ENCODE data around the gene TRIO.

The TRIO gene

DNA sequence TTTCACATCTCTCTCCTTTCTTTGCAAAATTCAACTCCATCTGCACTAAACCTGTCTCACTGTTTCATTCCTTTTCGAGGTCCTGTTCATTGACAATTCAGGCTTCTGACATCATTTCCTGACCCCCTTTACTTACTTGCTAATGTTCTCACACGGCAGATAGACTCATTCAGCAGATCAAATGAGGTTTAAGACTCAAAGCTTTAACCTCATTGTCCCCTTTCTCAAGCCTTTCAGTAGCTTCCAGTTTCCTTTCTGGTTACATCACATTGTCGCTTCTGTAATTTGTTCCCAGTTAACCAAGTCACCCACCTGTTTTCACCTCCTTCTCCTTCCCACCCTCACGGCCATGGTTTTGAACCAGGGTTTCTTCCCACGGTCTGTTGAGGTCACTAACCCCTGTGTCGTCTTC, 295.1 kb downstream of the TRIO start:
- no peak for DNase-seq (ENCODE audit: low spot score)

DNA sequence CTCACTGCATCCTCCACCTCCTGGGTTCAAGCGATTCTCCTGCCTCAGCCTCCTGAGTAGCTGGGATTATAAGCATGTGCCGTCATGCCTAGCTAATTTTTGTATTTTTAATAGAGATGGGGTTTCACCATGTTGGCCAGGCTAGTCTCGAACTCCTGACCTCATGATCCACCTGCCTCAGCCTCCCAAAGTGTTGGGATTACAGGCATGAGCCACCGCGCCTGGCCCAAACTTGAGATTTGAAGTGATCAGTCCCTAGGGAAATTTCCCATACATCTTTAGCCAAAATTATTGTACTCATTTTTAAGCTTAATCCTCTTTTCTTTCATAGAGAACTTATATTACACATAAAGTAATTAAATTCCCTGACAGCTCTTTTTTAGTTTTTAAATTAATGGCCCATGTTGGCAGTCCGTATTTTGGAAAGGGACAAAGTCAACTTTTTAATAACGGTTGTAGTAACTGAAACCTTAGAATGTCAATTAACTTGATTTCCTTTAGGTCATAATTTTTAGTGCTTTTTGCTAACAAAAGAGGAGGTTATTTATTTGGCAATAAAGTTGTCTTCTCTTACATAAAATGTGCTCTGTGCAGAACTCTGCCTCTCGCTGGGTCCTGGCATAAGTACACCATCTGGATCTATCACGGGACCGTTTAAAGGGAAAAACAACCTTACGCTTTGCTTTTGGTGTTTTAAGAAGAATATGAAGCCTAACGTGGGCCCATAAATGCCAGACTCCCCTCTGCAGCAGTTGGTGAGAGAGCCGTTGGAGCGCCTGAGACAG, 296.1 kb downstream of the TRIO start:
- no peak for DNase-seq (ENCODE audit: low spot score)

GRCh38 chr5:14440223-14440581, 297.1 kb downstream of the TRIO start:
- no peak for DNase-seq (ENCODE audit: low spot score)

DNA sequence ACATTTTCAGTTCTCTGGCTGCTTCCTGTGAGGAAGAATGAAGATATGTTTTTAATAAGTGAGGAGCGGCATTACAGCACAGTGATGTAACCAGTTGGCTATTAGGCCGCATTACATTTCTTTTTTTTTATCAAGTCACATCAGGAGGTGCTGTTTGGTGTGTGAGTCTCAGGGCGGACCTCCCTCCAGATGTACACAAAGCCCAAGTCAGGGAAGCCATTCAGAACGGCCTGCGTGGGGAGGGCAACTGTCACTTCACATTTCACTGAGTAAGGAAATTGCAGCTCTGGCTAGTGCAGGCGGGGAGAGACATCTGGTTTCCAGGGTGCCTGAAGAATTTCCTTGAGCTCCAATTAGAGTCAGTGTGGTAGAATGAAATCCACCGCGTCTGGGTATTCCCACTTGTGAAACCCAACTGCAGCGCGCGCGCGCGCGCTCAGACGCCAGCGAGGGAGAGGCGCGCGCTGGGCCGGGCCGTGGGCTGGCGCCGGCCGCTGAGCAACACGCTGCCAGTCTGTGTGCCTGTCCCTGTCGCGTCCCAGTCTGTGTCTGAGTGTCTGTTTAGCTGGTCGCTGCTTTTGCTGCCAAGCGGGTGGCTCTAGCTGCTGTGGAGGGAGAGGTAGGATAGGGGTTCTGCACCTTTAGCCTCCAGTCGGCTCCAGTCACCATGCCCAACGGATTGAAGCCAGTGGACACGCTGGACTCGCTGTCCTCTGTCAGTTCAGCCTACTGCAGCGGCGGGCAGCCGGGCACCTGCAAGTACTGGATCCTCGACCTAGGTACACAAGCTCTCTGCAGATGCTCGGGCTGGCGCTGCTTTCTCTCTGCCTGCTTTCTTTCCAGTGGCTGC, 297.7 kb downstream of the TRIO start:
- peak; percentile 69 for DNase-seq (ENCODE audit: low spot score)

- no peak for DNase-seq (ENCODE audit: low spot score)
Observed at GRCh38 chr5:14441641-14442040, 298.5 kb downstream of the TRIO start.

GRCh38 chr5:14442536-14442935, 299.4 kb downstream of the TRIO start:
- no peak for DNase-seq (ENCODE audit: low spot score)

DNA sequence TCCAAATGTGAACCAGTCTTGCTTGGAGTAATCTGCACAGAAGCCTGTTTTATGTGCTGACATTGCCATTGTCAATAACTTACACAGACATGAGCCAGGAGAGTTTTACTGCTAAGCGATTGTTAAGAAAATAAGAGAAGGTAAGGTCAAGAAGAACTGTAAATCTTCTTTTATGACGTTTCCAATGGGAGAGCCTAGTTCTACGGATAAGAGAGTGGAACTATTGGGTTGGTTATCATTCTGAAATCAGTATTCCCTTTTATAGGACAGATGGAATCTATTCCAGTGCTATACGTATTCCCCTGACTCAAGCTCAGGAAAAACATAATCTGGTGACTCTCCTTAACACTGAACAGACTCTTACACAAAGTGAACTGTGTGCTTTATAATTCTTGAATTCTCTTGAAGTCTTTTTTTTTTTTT, 300.5 kb downstream of the TRIO start:
- no peak for DNase-seq (ENCODE audit: low spot score)

GRCh38 chr5:14444161-14444560, 301.0 kb downstream of the TRIO start:
- no peak for DNase-seq (ENCODE audit: low spot score)

- DNase-seq (ENCODE audit: low spot score): no peak
Observed at GRCh38 chr5:14445013-14445412, 301.9 kb downstream of the TRIO start.

DNA sequence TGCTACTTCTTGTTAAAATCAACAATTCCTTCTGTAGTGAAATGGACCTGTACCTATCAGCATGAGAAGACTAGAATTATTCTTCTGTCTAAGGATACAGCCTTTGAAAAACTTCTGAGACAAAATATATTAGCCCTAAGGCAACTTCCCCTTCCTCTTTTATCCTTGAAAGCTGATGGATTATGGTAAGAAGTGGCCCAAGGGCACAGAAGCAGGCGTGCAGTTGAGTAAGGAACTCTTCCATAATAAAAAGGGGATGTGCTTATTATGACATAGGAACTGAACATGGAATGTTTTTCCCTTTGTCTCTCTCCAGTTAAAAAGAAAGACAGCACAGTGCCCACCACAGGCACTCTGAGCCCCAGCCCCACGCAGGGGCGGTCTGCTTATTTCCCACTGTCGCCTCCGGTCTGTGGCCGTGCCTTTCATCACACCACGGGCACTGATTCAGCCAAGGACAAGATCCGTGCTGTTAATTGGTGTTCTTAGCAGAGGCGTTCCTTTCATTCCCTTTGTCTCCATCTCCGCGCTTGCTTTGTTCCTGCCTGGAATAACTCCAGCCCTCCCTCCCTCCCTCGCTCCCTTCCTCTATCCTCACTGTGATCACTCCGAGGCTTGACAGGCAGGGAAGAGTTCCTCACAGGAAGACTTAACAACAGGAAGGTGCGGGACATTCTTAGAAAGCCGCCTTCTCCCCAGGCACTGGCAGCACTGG, 302.6 kb downstream of the TRIO start:
- peak; percentile 62 for DNase-seq (ENCODE audit: low spot score)

- DNase-seq (ENCODE audit: low spot score): no peak
Observed at GRCh38 chr5:14447958-14448911, 305.1 kb downstream of the TRIO start.

- DNase-seq (ENCODE audit: low spot score): no peak
Observed at GRCh38 chr5:14449052-14449661, 306.0 kb downstream of the TRIO start.

GRCh38 chr5:14450018-14450524, 306.9 kb downstream of the TRIO start:
- DNase-seq (ENCODE audit: low spot score): no peak

GRCh38 chr5:14450742-14451141, 307.6 kb downstream of the TRIO start:
- no peak for DNase-seq (ENCODE audit: low spot score)

DNA sequence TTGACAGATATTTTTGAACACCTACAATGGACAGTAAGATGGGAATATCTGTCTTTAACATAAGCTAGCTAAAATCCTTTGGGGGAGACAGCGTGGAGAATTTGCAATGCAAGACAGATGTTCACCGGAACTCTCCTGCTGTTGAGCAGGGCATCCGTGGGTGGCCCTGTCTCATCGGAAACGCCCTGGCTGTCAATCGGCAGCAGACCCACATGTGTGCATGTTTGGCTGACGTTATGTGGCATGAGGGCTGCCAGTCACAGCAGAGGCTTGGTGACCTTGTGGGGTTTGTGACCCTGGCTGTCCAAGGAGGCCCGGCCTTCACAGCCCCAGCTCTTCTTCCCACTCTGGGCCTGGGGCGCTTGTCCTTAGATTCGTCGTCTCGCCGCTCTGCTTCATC, 308.7 kb downstream of the TRIO start:
- no peak for DNase-seq (ENCODE audit: low spot score)

DNA sequence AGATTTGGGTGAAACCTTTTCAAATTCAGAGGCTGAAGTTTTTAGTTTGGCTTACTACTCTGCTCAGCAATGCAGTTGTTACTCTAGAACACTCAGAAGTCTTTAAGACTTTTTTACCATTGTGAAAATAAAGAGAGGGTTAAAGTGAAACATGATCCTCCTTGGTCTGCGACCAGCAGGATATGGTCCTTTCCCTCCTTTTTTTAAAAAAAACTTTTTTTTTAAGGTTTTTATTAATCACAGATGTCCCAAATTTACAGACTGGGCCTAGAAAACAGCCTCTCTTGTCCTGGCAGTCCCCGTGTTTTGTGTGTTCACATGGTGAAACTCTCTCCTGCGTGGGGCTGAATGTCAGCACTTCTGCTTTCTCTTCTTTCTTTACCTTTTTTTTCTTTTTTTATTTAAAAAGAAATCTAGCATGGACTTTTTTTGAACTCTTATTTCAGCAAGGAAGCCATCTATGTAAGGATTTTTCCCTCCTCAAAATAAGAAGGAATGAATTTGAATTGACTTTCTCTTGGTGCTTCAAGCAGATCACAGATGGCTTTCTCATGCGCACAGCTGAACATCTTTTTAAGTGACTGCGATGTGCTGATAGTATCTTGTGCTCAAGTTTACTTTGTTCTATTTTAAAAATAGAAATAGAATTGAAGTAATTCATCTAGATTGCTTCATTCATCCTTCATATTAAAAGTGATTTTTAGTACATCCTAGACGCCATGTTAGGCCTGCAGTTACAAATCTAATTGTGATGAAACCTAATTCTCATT, 309.7 kb downstream of the TRIO start:
- DNase-seq (ENCODE audit: low spot score): no peak

DNA sequence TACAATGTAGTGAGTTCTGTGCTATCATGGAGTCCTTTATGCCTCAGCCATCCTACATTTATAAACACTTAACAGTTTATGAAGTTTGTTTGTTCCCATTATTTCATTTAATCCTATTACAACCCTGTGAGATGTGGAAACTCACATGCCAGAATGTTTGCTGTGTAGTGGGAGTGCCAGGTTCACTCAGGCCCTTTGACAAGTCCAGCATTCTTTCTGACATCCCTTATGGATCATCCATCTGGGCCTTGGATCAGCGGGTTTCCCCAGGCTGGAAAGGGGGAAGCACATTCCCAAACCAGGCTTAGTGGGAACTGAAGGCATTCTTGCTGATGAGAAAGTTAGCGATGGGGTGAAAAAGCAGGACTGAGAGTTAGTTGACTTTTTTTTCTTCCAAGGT, 310.3 kb downstream of the TRIO start:
- no peak for DNase-seq (ENCODE audit: low spot score)

DNA sequence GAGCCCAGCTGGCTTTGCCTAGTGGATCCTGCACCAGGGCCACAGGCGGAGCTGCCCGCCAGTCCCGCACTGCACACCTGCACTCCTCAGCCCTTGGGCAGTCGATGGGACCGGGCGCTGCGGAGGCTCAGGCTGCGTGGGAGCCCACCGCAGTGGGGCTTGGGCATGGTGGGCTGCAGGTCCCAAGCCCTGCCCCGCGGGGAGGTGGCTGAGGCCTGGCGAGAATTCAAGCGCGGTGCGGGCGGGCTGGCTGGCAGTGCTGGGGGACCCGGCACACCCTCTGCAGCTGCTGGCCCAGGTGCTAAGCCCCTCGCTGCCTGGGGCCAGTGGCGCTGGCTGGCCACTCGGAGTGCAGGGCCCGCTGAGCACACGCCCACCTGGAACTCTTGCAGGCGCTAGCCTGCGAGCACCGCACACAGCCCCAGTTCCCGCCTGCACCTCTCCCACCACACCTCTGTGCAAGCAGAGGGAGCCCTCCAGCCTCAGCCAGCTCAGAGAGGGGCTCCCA, 312.7 kb downstream of the TRIO start:
- DNase-seq (ENCODE audit: low spot score): no peak

GRCh38 chr5:14457476-14457875, 314.3 kb downstream of the TRIO start:
- DNase-seq (ENCODE audit: low spot score): no peak

GRCh38 chr5:14458414-14458813, 315.3 kb downstream of the TRIO start:
- no peak for DNase-seq (ENCODE audit: low spot score)

Data from ecto neural progenitor cell (in vitro differentiated cells).